ENCODE data around the gene BLOC1S3.
"Not testable (repeated sequence)": the region's sequence is repeated elsewhere in the genome, so short reads cannot be mapped to it uniquely, and the experiment has no call there.

BLOC1S3 gene

DNA sequence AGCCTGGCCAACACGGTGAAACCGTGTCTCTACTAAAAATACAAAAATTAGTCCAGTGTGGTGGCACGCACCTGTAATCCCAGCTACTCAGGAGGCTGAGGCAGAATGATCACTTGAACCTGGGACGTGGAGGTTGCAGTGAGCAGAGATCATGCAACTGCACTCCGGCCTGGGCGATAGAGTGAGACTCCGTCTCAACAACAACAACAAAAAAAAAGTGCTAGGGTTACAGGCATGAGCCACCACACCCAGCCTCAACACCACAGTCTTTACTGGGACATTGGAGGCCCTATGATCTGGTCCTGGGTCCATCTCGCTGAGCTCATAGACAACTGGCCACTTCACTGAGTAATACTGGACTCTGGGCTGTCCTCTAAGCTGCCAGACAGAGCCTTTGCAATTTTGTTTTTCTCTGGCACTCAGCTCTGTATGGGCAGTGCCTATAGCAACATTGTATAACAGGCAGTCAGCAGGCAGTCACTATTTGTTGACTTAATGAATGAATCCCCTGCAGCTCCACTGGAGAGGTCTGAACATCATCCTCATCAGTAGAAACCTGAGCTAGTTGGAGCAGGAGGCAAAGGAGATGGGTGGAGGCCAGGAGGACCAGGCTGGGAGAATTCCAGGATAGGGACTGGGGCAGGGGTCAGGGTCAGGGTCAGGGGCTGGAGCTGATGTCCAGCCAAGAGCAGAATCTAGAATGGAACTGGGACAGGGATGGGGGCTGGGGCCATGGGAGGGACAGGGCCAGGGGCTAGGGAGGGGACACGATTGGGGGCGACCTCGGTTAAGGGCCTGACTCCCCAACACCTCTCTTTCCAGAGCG lies 8.1 kb downstream of the BLOC1S3 start:
- no peak for DNase-seq

DNA sequence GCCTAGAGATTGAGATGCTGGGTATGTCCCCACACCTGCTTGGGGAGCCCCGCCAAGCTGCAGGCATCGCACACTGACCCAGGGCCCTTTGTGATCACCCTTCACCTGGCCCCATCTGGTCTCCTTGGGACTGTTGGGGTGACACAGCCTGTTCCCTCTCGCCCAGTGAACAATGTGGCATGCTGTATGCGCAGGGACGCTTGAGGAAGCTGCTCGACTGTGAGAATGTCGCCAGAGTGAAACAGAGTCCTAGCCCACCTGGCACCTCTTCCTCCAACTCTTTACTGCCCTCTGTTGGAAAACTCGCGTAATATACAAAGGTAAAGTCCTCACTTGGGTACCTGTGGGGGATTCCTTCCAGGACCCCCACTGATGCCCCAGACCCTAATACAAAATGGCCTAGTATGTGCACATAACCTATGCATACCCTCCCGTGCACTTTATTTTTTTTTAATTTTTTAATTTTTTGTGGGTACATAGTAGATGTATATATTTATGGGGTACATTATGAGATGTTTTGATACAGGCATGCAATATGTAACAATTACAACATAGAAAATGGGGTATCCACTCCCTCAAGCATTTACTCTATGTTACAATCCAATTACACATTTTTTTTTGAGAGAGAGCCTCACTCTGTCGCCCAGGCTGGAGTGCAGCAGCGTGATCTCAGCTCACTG lies 9.0 kb downstream of the BLOC1S3 start:
- no peak for DNase-seq

DNA sequence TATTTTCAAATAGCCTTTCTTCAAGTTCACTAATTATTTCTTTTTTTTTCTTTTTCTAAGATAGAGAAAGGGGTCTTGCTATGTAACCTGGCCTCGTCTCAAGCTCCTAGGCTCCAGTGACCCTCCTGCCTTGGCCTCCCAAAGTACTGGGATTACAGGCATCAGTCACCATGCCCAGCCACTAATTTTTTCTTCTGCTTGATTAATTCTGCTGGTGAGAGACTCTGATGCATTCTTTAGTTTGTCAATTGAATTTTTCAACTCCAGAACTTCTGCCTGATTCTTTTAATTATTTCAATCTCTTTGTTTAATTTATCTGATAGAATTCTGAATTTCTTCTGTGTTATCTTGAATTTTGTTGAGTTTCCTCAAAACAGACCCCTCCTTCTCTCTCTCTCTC lies 11.4 kb downstream of the BLOC1S3 start:
- no peak for DNase-seq

- DNase-seq, result no peak
Measured at GRCh38 chr19:45191375-45191774, 12.8 kb downstream of the BLOC1S3 start.

DNA sequence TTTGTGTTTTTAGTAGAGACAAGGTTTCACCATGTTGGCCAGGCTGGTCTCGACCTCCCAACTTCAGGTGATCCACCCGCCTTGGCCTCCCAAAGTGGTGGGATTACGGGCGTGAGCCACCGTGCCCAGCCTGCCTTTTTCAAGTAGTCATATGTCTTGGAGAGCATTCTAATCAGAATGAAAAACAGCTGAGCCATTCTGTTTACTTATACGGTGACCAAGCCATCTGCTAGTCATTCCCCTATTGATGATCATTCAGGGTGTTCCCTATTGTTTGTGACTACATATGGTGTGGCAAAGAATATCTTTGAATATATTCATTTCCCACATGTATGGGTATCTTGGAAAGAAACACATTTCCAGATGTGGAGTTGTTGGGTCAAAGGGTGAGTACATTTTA lies 17.2 kb downstream of the BLOC1S3 start:
- no peak for DNase-seq

DNA sequence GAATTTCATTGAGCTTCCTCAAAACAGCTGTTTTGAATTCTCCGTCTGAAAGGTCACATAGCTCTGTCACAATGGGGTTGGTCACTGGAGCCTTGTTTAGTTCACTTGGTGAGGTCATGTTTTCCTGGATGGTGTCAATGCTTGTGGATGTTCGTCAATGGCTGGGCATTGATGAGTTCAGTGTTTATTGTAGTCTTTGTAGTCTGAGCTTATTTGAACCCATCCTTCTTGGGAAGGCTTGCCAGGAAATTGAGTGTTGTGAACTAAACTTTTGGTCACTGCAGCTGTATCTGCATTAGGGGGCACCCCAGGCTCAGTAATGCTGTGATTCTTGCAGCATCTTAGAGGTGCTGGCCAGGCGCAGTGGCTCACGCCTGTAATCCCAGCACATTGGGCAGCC lies 22.0 kb downstream of the BLOC1S3 start:
- DNase-seq, result no peak

- no peak for DNase-seq
Measured at GRCh38 chr19:45202637-45203036, 24.1 kb downstream of the BLOC1S3 start.

- DNase-seq, result no peak
Measured at GRCh38 chr19:45205810-45206209, 27.2 kb downstream of the BLOC1S3 start.

GRCh38 chr19:45206328-45206727 lies 27.7 kb downstream of the BLOC1S3 start:
- DNase-seq, result no peak

GRCh38 chr19:45211751-45212381 lies 33.3 kb downstream of the BLOC1S3 start:
- no peak for DNase-seq

DNA sequence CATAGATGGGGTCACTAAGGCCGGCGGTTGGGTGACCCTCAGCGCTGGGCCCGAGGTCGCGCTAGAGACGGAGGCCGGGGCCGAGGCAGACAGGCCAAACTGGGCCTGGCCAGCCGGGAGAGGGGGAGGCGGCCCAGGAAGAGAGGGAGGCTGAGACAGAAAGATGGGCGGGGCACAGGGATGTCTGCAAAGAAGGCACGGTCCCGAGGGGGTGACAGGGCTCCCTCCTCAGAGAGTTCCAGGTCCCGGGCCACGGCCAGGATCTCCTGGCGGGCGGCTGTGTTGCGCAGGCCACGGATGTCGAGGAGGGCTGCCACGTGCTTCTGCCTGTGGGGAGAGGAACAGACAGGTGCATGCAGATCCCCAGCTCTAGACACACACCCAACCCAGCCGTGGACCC lies 34.4 kb downstream of the BLOC1S3 start:
- DNase-seq, result no peak

DNA sequence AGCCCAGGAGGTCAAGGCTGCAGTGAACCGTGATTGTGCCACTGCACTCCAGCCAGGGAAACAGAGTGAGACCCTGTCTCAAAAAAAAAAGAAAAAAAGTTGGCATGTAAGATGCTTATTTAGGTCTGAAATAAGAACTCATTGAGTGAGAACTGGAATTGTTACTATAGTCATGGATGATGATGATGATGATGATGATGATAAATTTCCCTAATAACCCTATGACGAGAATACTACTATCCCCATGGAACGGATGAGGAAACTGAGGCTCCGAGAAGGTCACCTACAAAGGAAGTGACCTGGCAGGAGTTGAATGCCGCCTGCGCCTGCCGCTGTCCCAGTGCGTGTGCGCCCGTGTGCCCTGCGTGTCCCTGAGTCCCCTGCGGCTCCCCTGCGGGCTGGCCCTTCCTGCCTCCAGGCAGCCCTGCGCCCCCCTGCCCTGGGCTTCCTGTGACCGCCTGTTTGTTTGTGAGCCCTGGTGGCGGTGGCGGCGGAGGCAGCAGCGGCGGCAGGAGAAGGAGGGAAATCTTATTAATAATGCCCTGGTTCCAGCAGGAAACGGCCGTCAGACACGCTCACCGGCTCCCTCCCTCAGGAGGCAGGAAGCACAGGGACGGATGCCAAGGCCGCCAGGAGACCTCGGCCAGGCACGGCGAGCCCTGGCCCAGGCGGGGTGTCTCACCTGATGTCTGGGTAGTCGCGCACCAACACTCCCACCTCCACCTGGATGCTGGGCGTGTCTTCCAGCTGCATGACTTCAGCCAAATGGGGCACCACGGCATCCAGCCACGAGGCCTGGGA lies 37.0 kb downstream of the BLOC1S3 start:
- DNase-seq, result no peak

DNA sequence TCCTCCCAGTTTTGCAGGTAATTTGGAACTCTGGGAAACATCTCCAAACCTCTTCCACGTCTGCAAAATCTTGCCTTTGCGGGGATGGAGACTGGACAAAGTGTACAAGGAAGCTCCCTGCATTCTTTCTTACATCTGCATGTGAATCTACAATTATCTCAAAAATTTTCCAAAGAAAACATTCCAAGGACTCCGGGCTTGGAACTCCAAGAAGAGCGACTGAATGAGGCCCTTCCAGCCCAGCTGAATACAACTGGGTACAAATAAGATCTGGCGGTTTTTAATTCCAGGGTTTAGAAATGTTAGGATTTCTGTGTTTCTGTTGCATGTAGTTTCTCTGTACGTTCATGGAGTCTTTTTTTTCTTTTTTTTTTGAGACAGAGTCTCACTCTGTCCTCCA lies 38.1 kb downstream of the BLOC1S3 start:
- no peak for DNase-seq

DNA sequence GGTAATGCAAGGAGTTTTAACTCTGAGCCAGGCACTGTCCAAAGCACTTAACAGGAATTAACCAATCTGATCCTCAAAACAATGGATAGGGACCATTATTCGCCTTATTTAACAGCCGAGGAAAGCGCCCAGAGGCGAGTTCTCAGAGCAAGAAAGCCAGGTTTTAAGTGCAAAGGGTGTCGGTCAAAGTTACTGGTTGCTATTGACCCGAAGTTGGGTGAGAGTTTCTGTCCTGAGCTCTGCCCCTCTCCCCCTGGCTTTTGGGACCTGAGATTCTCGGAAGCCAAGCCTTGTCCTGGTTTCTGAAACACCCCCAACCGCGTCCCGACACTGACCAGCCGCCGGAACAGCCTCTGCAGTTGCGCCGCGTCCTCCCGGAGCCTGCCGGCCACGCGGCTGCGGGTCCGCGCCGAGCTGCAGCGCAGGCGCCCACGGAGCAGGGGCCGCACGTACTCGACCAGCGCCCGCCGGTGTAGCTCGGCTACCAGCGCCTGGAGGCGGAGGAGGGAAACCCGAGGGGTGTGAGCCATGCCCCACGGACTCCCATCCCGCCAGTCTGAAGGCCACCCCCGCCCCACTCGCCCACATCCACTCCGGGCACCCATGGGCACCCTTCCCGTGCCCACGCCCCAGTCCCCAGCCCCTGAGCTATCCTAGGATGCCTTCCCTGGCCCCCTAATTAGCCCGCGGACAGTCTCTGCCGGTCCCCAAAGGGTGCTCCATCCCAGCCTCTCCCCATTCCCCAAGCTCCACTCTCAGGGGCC lies 38.8 kb downstream of the BLOC1S3 start:
- DNase-seq, result no peak

DNA sequence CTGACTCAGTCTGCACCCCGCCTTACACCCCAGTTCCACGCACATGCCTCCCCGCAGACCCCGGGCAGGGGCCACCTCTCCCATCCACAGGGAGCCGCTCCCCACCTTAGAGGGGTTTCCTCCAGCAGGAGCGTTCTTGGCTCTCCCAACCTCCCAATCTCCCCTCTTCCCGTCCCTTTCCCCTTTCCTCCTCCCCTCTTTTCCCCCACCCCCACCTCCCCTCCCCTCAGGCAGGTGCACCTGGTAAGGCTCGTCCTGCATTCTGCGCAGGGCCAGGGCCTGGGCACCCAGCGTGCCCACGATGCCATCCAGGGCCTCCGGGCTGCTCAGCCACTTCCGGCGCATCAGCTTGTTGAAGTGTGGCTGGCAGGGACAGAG lies 39.4 kb downstream of the BLOC1S3 start:
- DNase-seq, result no peak

GRCh38 chr19:45218426-45218825 lies 39.8 kb downstream of the BLOC1S3 start:
- DNase-seq, result no peak

DNA sequence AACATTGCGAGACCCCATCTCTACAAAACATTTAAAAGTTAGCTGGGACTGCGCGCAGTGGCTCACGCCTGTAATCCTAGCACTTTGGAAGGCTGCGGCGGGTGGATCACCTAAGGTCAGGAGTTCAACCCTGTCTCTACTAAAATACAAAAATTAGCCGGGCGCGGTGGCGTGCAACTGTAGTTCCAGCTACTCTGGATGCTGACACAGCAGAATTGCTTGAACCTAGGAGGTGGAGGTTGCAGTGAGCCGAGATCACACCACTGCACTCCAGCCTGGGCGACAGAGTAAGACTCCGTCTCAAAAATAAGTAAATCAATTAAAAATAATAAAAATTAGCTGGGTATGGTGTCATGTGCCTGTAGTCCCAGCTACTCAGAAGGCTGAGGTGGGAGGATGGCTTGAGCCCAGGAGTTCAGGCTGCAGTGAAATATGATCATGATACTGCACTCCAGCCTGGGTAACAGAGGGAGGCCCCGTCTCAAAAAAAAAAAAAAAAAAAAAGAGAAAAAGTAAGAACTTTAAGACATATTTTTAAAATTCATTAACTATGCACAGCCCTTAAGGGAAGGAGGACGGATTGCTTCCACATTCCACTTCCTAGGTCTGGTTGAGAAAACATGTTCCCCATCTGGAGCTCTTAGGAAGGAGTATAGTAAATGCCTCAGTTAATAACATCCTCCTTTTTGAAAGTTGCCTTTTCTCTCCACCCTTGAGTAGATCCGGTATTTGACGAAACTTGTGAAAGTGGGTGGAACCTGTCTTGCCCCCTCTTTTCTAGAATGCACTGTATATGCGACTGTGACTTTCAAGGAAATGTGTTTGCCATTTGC lies 40.5 kb downstream of the BLOC1S3 start:
- no peak for DNase-seq

DNA sequence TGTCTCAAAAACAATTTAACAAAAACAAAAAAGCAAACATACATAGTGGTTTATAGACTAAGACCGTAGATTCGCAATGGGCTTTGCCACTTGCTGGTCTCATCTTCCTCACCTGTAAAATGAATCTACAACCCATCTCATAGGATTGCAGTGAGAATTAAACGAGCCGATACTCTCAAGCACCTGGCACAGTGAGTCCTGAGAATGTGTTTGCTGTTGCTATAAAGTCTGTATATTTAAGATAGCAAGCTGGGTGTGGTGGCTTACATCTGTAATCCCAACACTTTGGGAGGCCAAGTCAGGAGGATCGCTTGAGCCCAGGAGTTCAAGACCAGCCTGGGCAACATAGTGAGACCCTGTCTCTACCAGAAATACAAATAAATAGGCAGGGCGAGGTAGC lies 44.1 kb downstream of the BLOC1S3 start:
- no peak for DNase-seq

DNA sequence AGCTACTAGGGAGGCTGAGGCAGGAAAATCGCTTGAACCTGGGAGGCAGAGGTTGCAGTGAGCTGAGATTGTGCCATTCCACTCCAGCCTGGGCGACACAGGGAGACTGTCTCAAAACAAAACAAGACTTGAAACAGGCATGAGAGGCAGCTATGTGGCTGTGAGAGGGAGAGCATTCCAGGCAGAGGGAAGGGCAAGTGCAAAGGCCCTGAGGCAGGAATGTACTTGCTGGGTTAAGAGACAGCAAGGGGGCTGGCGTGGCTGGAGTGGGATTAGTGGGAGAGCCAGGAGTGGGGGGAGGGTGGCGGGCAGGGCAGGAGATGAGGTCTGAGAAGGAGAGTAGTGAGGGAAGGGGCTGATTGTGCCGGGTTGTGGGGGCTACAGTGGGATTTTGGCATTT lies 45.3 kb downstream of the BLOC1S3 start:
- DNase-seq, result no peak

- no peak for DNase-seq
Measured at GRCh38 chr19:45224645-45225044, 46.1 kb downstream of the BLOC1S3 start.

- not testable (repeated sequence) for DNase-seq
Measured at GRCh38 chr19:45229056-45229455, 50.5 kb downstream of the BLOC1S3 start.

Measured in stimulated activated CD4-positive, alpha-beta T cell treated with anti-CD3 and anti-CD28 coated beads, Interleukin-15, amount 100 ng/mL, for 24 hours (primary cell).